RWPE1 (cell line): ENCODE results near the gene VSTM5.

Source experiments
- CTCF ChIA-PET: fragments of 350-600 bp; sonication (Branson Sonifier 250); formaldehyde crosslinking; extraction: SDS; loops from one replicate; lab custom pipeline; 2021; lab: Yijun Ruan, JAX
- POLR2A ChIA-PET: fragments of 400-600 bp; formaldehyde crosslinking; extraction: SDS; loops from one replicate; lab custom pipeline; 2020; ENCODE audit warnings: antibody characterized with exemption; ENCODE audit not compliant: low non-redundant PET; lab: Yijun Ruan, JAX
- DNase-seq: peaks from one replicate; pipeline ENCODE4 v3.0.0; 2012; ENCODE audit warnings: low spot score
- H3K27ac ChIP-seq: fragments of 450-650 bp; 2 replicates; pipeline ENCODE4 v1.5.1; 2017
- CTCF ChIP-seq: fragments of 450-650 bp; conservative IDR thresholded peaks from 2 replicates; pipeline ENCODE4 v1.5.1; 2017; ENCODE audit warnings: low read depth, mild to moderate bottlenecking

The VSTM5 gene

GRCh38 chr11:93857413-93858120, 7.1 kb upstream of the VSTM5 start:
- ChIA-PET CTCF (interaction anchor here (0.6 kb wide), 1 partner anchor 280 kb away, joined by 3 read pairs; no protein-coding TSS in a partner anchor), POLR2A (no interaction called here)
- TF ChIP-seq CTCF, result no peak
- no peak for DNase-seq
- H3K27ac ChIP-seq, result no peak overlapping the region

GRCh38 chr11:93852242-93852641, 1.8 kb upstream of the VSTM5 start:
- H3K27ac ChIP-seq, result no peak overlapping the region
- CTCF ChIA-PET, result no interaction called here
- TF ChIP-seq CTCF, result no peak
- no peak for DNase-seq
- POLR2A ChIA-PET, result no interaction called here

GRCh38 chr11:93849751-93850593, 446 bp downstream of the VSTM5 start:
- H3K27ac ChIP-seq, result no peak overlapping the region
- CTCF ChIA-PET, result interaction anchor here (0.7 kb wide), 1 partner anchor 928 kb away, joined by 3 read pairs; no protein-coding TSS in a partner anchor
- TF ChIP-seq CTCF, result no peak
- no peak for DNase-seq
- POLR2A ChIA-PET, result interaction anchor here (0.8 kb wide), 1 partner anchor 10 kb away, joined by 5 read pairs; no protein-coding TSS in a partner anchor

GRCh38 chr11:93849201-93849600, 1.2 kb downstream of the VSTM5 start:
- no peak for DNase-seq
- POLR2A ChIA-PET, result no interaction called here
- CTCF ChIA-PET, result no interaction called here
- no peak overlapping the region for H3K27ac ChIP-seq
- no peak for TF ChIP-seq CTCF

- ChIA-PET POLR2A (no interaction called here), CTCF (interaction anchor here (0.7 kb wide), 1 partner anchor 45 kb away, joined by 5 read pairs; no protein-coding TSS in a partner anchor)
- no peak overlapping the region for H3K27ac ChIP-seq
- TF ChIP-seq CTCF, result no peak
- no peak for DNase-seq
Measured at GRCh38 chr11:93846411-93846810, 4.0 kb downstream of the VSTM5 start.
